GM06990 (cell line): Measurements from ENCODE around the gene TENM4.
"Not testable (repeated sequence)": the region's sequence is repeated elsewhere in the genome, so short reads cannot be mapped to it uniquely, and the experiment has no call there.

Experiments used
- DNase-seq: peaks from one replicate; pipeline ENCODE4 v3.0.0-alpha.2; 2011; ENCODE audit not compliant: insufficient read length; ENCODE audit errors: extremely low read depth
- H3K27me3 ChIP-seq: replicated peaks from 2 replicates; pipeline ENCODE4 v1.6.0; 2011; ENCODE audit warnings: low read length; ENCODE audit not compliant: control insufficient read depth, insufficient read depth
- H3K36me3 ChIP-seq: 2 replicates; pipeline ENCODE4 v1.5.1; 2011; ENCODE audit warnings: low read length; ENCODE audit not compliant: control insufficient read depth, insufficient read depth
- H3K4me3 ChIP-seq: replicated peaks from 2 replicates; pipeline ENCODE4 v1.5.1; 2011; ENCODE audit warnings: low read depth, mild to moderate bottlenecking, control low read depth, low read length
- TF ChIP-seq, protein P1 (sequence below): IDR thresholded peaks from 2 replicates; pipeline ENCODE4 v1.5.1; 2011; ENCODE audit warnings: low read length, control low read depth, mild to moderate bottlenecking, inconsistent platforms; ENCODE audit not compliant: insufficient read depth, poor library complexity, severe bottlenecking

TENM4 gene

GRCh38 chr11:78832226-78832947 lies 608.4 kb downstream of the TENM4 start:
- H3K4me3 ChIP-seq, result no peak overlapping the region
- no peaks in the 10 kb centered on the region for H3K36me3 ChIP-seq
- TF ChIP-seq, protein P1, sequence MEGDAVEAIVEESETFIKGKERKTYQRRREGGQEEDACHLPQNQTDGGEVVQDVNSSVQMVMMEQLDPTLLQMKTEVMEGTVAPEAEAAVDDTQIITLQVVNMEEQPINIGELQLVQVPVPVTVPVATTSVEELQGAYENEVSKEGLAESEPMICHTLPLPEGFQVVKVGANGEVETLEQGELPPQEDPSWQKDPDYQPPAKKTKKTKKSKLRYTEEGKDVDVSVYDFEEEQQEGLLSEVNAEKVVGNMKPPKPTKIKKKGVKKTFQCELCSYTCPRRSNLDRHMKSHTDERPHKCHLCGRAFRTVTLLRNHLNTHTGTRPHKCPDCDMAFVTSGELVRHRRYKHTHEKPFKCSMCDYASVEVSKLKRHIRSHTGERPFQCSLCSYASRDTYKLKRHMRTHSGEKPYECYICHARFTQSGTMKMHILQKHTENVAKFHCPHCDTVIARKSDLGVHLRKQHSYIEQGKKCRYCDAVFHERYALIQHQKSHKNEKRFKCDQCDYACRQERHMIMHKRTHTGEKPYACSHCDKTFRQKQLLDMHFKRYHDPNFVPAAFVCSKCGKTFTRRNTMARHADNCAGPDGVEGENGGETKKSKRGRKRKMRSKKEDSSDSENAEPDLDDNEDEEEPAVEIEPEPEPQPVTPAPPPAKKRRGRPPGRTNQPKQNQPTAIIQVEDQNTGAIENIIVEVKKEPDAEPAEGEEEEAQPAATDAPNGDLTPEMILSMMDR, result no peak
- DNase-seq, result no peak
- no peaks in the 10 kb centered on the region for H3K27me3 ChIP-seq

GRCh38 chr11:78831571-78831970 lies 609.3 kb downstream of the TENM4 start:
- H3K36me3 ChIP-seq, result no peaks in the 10 kb centered on the region
- DNase-seq, result no peak
- H3K4me3 ChIP-seq, result no peak overlapping the region
- H3K27me3 ChIP-seq, result no peaks in the 10 kb centered on the region
- TF ChIP-seq, protein P1, result no peak

DNA sequence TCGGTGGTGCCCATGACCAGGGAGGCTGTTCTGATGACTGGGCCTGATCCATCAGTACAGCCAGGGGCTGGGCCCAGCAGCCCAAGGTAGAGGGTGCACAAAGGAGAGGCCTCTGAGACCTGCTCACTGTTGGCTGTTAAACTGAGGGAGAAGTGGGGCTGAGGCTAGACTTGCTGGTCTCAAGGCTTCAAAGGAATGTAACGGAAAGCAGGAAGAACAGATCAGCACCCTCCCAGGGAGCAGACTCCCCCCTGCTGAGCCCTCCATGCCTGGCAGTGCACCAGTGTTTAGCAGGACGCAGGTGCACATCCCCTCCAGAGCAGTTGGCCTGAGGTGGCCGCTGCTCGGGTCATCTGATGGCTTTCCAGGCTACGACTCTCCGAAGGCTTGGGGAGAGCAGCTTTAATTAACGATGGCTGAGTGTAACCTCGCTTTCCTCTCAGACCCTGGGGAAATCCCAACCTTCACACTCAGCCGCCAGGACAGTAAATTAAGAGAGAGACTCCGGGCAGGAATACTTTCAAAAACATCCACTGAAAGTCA lies 610.5 kb downstream of the TENM4 start:
- H3K4me3 ChIP-seq, result no peak overlapping the region
- DNase-seq, result no peak
- no peaks in the 10 kb centered on the region for H3K36me3 ChIP-seq
- TF ChIP-seq, protein P1, result no peak
- no peaks in the 10 kb centered on the region for H3K27me3 ChIP-seq

GRCh38 chr11:78829146-78829545 lies 611.7 kb downstream of the TENM4 start:
- H3K36me3 ChIP-seq, result no peaks in the 10 kb centered on the region
- TF ChIP-seq, protein P1, result no peak
- H3K27me3 ChIP-seq, result no peaks in the 10 kb centered on the region
- no peak overlapping the region for H3K4me3 ChIP-seq
- no peak for DNase-seq

DNA sequence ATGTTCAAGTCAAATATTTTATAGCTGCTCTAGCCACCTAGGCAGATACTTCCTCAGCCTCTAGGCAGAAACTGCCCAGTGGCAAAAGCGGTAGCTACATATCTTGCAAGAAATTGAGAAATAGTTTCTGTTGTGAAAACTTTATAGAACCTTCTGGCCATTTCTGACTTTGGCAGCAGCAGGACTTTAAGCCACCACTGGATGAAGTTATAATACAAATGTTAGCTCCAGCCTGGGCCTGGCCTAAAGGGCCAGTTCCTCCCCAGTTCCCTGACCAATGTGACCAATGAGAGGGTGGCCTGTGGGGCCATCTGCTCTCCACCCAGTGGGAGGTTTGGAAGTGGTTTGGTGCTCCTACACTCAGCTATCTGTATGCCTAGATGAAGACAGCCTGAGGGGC lies 612.2 kb downstream of the TENM4 start:
- no peak overlapping the region for H3K4me3 ChIP-seq
- DNase-seq, result no peak
- no peaks in the 10 kb centered on the region for H3K27me3 ChIP-seq
- H3K36me3 ChIP-seq, result no peaks in the 10 kb centered on the region
- TF ChIP-seq, protein P1, result no peak

- not testable (repeated sequence) for H3K4me3 ChIP-seq, H3K36me3 ChIP-seq, H3K27me3 ChIP-seq, DNase-seq
Measured at GRCh38 chr11:78827291-78827690, 613.5 kb downstream of the TENM4 start.
